ENCODE data around the gene EYA2. TPM values are rescaled to one million over a fixed set of nuclear protein-coding genes. Genes with fewer than 3 reads are reported as not detected.

EYA2 gene
- total RNA-seq, 1 donor from 2014 or later, result 0.62 TPM

DNA sequence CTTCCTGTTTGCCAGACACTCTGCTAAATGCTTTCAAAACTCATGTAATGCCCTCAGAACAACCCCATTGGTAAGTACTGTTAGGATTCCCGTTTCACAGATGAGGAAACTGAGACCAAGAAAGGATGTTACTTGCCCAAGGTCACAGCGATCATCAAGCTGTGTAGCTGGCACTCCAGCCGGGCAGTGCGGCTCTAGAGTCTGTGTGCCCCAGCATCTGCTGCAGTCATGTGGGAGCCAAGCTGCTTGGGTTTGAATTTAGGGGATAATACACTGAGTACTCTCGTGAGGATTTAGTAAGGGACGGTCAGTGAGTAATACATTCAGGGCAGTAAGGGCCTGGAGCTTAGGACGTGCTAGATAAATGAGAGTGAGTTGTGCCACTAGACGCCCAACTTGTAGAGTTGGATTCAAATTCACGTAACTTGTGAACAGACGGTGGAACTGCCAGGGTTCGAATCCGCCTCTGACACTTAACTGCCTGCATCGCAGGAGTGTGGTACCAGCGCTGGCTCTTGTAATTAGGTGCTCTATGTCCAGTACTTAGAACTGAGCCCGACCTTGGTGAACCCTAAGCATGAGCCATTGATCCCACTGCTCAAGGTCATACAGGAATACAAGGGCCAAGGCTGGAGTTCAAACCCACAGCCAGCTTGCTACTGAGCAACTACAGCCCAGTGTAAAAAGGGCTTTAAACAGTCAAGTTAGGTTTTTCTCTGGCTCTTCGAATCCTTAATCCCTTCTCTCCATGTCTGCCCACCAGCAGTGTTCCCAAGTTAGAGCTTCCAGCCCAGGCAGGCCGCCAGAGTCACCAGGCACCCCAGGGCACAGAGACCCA lies 70.2 kb downstream of the EYA2 start:
- TF ChIP-seq, protein P1, sequence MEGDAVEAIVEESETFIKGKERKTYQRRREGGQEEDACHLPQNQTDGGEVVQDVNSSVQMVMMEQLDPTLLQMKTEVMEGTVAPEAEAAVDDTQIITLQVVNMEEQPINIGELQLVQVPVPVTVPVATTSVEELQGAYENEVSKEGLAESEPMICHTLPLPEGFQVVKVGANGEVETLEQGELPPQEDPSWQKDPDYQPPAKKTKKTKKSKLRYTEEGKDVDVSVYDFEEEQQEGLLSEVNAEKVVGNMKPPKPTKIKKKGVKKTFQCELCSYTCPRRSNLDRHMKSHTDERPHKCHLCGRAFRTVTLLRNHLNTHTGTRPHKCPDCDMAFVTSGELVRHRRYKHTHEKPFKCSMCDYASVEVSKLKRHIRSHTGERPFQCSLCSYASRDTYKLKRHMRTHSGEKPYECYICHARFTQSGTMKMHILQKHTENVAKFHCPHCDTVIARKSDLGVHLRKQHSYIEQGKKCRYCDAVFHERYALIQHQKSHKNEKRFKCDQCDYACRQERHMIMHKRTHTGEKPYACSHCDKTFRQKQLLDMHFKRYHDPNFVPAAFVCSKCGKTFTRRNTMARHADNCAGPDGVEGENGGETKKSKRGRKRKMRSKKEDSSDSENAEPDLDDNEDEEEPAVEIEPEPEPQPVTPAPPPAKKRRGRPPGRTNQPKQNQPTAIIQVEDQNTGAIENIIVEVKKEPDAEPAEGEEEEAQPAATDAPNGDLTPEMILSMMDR (IDR thresholded peaks at IDR 0.05), result no peak

DNA sequence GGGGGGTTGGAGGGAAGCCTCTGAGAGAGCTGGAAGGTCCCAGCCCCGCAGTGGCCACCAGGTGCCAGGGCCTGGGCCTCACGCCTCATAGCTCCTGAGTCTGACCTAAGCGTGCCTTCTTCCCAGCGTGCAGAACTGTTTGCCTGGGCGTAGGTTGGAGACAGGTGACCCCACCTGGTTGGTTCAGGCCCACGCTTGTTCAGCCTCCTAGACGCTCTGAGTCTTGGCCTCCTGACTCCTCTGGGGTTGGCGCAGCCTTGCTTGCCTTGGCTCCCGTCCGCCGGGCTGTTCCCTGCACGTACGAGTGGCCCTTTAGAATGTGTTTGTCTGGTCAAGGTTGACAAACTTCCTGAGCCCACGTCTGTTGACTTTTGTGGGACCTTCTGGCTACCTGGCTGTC lies 70.8 kb downstream of the EYA2 start:
- POLR2A ChIA-PET, result no interaction called here
- intact Hi-C loops (cut with micrococcal nuclease), result no loop called here

More for the DNA sequence above, 70.2 kb downstream of the EYA2 start:
- intact Hi-C loops (cut with micrococcal nuclease), result no loop called here
- ChIA-PET POLR2A (no interaction called here), CTCF (no interaction called here)
- no peak for DNase-seq
- Mint-ChIP-seq H3K4me1 (no peaks in the 10 kb centered on the region), H3K9me3 (no peaks in the 10 kb centered on the region), H3K27me3 (peaks cover 2% of the 10 kb centered on the region), H3K36me3 (ENCODE audit: low read depth) (no peaks in the 10 kb centered on the region), H3K4me3 (no peak overlapping the region), H3K27ac (no peak overlapping the region)
- ATAC-seq (ENCODE audit: low read depth), result no peak

DNA sequence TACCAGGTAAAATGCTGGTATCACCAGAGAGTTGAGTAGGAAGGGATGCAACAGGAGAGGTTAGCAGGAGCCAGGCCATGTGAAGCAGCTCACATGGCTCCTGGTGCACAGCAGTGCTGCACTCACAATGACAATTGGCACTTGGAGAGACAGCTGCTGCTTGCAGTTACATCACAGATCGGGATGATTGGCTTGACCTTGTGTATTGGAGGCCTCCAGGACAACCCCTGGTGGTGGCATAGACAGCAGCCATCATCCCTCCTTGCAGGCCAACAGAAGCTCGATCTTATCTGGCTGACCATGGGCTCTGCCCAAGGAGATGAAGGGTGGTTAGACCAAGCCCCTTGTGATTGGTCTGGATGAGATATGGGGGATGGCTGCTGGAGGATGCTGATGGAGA lies 73.0 kb downstream of the EYA2 start:
- Mint-ChIP-seq H3K36me3 (ENCODE audit: low read depth) (no peaks in the 10 kb centered on the region), H3K9me3 (no peaks in the 10 kb centered on the region), H3K27me3 (peaks cover 6% of the 10 kb centered on the region), H3K4me3 (no peak overlapping the region), H3K27ac (no peak overlapping the region), H3K4me1 (no peaks in the 10 kb centered on the region)
- no peak for ATAC-seq (ENCODE audit: low read depth)
- ChIA-PET POLR2A (no interaction called here), CTCF (no interaction called here)
- DNase-seq, result no peak
- intact Hi-C loops (cut with micrococcal nuclease), result no loop called here
- TF ChIP-seq, protein P1 (IDR thresholded peaks at IDR 0.05), result no peak

More for the DNA sequence above, 70.8 kb downstream of the EYA2 start:
- Mint-ChIP-seq H3K27ac (no peak overlapping the region), H3K9me3 (no peaks in the 10 kb centered on the region), H3K36me3 (ENCODE audit: low read depth) (no peaks in the 10 kb centered on the region), H3K4me1 (no peaks in the 10 kb centered on the region), H3K27me3 (peaks cover 2% of the 10 kb centered on the region), H3K4me3 (no peak overlapping the region)
- ATAC-seq (ENCODE audit: low read depth) (no peak), DNase-seq (no peak)
- CTCF ChIA-PET, result no interaction called here
- TF ChIP-seq, protein P1 (IDR thresholded peaks at IDR 0.05), result no peak

DNA sequence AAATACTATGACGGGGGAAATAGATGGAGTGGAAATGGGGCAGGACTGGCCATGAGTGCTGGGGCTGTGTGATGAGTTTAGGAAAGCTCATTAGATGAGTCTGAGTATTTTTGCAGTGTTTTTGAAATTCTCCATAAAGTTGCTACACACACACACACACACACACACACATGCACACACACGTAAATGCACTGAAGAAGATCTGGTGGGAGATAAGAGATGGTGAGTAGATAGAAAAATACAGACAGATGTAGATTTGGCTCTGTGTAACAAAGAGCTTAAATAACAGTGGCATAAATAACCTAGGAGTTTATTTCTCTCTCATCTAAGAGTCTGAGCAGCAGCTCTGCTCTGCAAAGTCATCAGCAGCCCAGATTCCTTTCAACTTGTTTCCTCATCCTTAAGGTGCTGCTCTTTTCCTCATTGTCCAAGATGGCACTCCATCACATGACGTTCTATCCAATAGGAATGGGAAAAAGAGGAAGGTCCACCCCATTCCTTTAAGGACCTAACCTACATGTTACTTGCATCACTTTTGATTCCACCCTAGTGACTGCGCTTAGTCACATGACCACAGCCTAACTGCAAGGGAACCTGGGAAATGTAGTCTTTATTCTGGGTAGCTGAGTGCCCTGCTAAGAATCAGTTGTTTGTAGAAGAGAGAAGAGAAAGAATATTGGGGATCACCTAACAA lies 76.4 kb downstream of the EYA2 start:
- H3K27ac Mint-ChIP-seq, result no peak overlapping the region
- intact Hi-C loops (cut with micrococcal nuclease), result no loop called here
- H3K9me3 Mint-ChIP-seq, result no peaks in the 10 kb centered on the region
- TF ChIP-seq, protein P1 (IDR thresholded peaks at IDR 0.05), result no peak
- H3K4me3 Mint-ChIP-seq, result no peak overlapping the region
- CTCF ChIA-PET, result no interaction called here
- no peaks in the 10 kb centered on the region for H3K4me1 Mint-ChIP-seq
- ATAC-seq (ENCODE audit: low read depth) (no peak), DNase-seq (no peak)
- POLR2A ChIA-PET, result no interaction called here
- H3K27me3 Mint-ChIP-seq, result peaks cover 14% of the 10 kb centered on the region
- no peaks in the 10 kb centered on the region for H3K36me3 Mint-ChIP-seq (ENCODE audit: low read depth)

DNA sequence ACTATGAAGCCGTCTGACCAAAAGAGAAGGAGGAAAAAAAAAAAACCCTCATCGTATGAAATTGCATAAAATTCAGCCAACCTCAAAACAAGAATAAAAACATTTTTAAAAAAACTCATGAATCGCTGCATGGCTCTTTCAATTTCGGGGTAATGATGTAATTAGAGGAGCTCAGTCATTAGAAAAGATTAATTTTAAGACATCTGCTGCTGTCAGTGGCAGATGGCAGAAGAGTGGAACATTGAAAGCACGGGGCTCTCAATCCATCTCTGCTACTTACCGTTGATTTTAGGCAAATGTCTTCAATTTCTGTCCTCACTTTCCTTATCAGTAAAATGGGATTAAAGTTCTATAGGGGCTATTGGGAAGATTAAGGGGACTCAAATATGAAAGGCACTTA lies 79.1 kb downstream of the EYA2 start:
- CTCF ChIA-PET, result no interaction called here
- TF ChIP-seq, protein P1 (IDR thresholded peaks at IDR 0.05), result no peak
- Mint-ChIP-seq H3K27me3 (peaks cover 28% of the 10 kb centered on the region), H3K9me3 (no peaks in the 10 kb centered on the region), H3K27ac (no peak overlapping the region), H3K4me3 (no peak overlapping the region), H3K4me1 (no peaks in the 10 kb centered on the region), H3K36me3 (ENCODE audit: low read depth) (no peaks in the 10 kb centered on the region)
- ATAC-seq (ENCODE audit: low read depth) (no peak), DNase-seq (no peak)
- intact Hi-C loops (cut with micrococcal nuclease), result no loop called here
- POLR2A ChIA-PET, result no interaction called here
